ENCODE data around the gene CIDEB. TPM values are rescaled to one million over a fixed set of nuclear protein-coding genes. Genes with fewer than 3 reads are reported as not detected.
A peak's percentile ranks its signal among the peaks of the same experiment; 100 is the strongest.

The CIDEB gene
- polyA plus RNA-seq, 3 donors: 24.6 to 28.8 (median 26.5) TPM

DNA sequence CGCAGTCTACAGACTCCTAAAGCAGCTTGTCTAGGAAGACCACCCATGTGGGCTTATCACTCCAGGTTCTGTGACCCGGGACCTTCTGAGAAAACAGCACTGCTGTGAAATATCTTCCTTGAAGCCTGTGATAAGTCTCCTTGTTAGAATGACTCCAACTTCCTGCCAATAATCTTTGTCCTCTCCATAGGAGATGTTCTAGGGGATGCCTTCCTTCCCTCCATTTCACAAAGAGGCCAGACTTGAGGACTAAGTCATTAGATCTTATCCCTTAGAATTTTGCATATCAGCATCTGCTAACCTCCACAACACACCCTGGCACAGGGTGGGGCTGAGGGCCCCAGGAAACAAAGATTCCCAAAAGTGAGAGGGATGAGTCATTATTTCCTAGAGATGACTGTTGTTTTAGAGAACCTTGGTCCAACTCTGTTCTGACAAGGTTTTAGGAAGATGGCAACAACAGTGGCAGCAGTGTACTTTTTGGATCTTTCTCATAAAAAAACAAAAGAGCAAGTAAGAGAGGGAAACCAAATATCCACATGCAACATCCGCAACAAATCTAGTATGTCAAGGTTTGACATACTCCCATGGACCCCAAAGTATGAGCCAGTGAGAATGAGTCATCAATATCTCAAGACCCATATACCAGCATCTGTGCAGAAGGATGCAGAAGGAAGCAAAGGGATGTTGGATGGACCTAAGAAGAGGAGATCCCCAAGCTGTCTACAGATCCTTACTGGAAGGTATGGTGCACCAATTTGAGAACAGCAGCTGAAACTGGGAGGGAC, 9.6 kb upstream of the CIDEB start:
- no peak for DNase-seq (ENCODE audit: extremely low read depth in 1 of 11, low read depth in 9 of 11, low spot score in 4 of 11)

DNA sequence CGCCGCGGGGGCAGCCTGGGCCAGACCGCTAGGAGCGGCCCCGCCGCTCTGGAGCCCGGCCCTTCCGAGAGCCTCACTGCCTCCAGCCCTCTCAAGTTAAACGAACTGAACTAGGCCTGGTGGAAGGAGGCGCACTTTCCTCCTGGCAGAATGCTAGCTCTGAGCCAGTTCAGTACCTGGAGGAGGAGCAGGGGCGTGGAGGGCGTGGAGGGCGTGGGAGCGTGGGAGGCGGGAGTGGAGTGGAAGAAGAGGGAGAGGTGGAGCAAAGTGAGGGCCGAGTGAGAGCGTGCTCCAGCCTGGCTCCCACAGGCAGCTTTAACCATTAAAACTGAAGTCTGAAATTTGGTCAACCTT, 8.8 kb upstream of the CIDEB start:
- DNase-seq (ENCODE audit: extremely low read depth in 1 of 11, low read depth in 9 of 11, low spot score in 4 of 11): no peak

DNA sequence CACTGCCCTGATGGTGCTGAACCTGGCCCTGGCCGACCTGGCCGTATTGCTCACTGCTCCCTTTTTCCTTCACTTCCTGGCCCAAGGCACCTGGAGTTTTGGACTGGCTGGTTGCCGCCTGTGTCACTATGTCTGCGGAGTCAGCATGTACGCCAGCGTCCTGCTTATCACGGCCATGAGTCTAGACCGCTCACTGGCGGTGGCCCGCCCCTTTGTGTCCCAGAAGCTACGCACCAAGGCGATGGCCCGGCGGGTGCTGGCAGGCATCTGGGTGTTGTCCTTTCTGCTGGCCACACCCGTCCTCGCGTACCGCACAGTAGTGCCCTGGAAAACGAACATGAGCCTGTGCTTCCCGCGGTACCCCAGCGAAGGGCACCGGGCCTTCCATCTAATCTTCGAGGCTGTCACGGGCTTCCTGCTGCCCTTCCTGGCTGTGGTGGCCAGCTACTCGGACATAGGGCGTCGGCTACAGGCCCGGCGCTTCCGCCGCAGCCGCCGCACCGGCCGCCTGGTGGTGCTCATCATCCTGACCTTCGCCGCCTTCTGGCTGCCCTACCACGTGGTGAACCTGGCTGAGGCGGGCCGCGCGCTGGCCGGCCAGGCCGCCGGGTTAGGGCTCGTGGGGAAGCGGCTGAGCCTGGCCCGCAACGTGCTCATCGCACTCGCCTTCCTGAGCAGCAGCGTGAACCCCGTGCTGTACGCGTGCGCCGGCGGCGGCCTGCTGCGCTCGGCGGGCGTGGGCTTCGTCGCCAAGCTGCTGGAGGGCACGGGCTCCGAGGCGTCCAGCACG, 8.2 kb upstream of the CIDEB start:
- DNase-seq (ENCODE audit: extremely low read depth in 1 of 11, low read depth in 9 of 11, low spot score in 4 of 11): no peak

DNA sequence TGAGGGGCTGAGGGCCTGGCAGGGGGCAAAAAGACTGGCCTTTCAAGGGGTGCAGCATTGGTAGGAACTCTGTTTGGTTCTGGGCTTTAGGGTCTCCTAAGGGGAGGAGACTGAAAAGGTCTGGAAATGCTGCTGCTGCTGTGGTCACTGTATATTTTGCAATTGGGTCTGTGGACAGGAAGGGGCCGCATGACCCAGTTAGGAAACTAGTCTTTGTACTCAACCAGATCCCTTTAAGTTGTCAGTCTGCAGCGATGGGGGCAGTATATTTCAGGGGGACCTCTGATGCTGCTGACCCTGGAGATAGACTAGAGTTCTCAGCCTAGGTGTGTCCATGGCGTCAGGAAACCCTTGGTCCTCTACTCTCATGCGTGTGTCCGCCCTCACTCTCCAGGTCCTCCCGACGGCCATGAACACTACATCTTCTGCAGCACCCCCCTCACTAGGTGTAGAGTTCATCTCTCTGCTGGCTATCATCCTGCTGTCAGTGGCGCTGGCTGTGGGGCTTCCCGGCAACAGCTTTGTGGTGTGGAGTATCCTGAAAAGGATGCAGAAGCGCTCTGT, 7.5 kb upstream of the CIDEB start:
- DNase-seq (ENCODE audit: extremely low read depth in 1 of 11, low read depth in 9 of 11, low spot score in 4 of 11): no peak

GRCh38 chr14:24314377-24315193, 6.8 kb upstream of the CIDEB start:
- DNase-seq (ENCODE audit: extremely low read depth in 1 of 11, low read depth in 9 of 11, low spot score in 4 of 11): no peak

DNA sequence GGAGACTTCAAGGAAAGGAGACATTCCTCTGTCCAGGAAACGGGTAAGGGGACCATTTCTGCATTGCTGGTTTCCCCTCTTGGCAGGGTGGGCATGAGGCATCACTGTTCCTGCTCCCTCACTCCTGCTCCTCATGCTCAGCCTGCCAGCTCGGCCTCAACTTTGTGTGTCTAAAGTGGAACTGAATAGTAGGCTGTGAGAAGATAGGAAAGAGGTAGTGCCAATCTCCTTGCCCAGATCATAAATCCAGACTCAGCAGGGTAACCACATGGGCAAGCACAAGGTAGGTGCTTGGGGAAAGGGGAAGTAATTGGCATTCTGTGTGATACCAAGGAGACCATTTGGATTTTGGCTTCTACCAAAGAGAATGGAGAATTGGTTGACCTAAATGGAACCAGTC, 6.1 kb upstream of the CIDEB start:
- DNase-seq (ENCODE audit: extremely low read depth in 1 of 11, low read depth in 9 of 11, low spot score in 4 of 11): no peak

GRCh38 chr14:24312736-24313507, 5.1 kb upstream of the CIDEB start:
- no peak for DNase-seq (ENCODE audit: extremely low read depth in 1 of 11, low read depth in 9 of 11, low spot score in 4 of 11)

- no peak for DNase-seq (ENCODE audit: extremely low read depth in 1 of 11, low read depth in 9 of 11, low spot score in 4 of 11)
Observed at GRCh38 chr14:24311837-24312615, 4.2 kb upstream of the CIDEB start.

GRCh38 chr14:24310646-24311604, 3.1 kb upstream of the CIDEB start, which contains the start of gene LTB4R:
TSS of gene LTB4R (plus strand) at chr14:24311502. CDS start at chr14:24315652, 4,150 bp downstream.
- peak in 5 of 11 donors; percentile 54 to 77 (median 62) for DNase-seq (ENCODE audit: extremely low read depth in 1 of 11, low read depth in 9 of 11, low spot score in 4 of 11)

- DNase-seq (ENCODE audit: extremely low read depth in 1 of 11, low read depth in 9 of 11, low spot score in 4 of 11): no peak
Observed at GRCh38 chr14:24310265-24310645, 2.5 kb upstream of the CIDEB start.

DNA sequence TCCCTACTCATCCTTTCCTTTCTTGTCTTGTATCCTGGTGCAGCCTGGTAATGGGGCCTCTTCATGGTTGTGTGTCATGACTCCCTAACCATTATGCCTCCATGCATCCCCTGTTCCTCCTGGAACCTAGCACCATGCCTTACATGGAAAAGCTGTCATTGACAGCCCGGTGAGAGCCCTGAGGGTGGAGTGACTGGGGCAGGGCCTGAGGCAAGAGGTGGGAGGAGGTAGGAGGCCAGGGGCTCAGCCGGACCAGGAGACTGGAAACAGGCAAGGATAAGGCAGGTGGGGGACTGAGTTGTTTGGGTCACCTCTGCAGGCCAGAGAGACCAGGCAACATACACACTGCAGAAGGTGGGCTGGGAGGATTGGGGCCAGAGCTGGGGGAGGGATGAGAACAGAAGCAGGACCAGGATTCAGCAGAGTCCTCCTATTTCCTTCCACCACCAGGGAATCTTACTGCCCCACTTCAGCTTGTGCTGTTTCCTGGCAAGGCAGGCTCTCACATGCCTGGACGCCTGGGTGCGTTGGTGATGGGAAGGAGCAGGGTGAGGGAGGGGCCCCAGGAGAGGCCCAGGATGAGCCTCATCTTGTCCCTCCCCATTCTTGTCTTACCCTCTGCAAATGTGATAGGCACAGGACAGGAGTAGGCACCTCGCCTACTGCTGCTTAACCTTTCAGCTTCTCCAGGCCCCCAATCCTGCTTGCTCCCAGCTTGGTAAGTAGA, 1.9 kb upstream of the CIDEB start, which contains the start of gene LTB4R2:
TSS of gene LTB4R2 (plus strand) at position 603 of the 727 bp plus-strand sequence. CDS start 525 bp downstream, outside the sequence.
- no peak for DNase-seq (ENCODE audit: extremely low read depth in 1 of 11, low read depth in 9 of 11, low spot score in 4 of 11)

- no peak for DNase-seq (ENCODE audit: extremely low read depth in 1 of 11, low read depth in 9 of 11, low spot score in 4 of 11)
Observed at GRCh38 chr14:24308342-24309124, 756 bp upstream of the CIDEB start.

DNA sequence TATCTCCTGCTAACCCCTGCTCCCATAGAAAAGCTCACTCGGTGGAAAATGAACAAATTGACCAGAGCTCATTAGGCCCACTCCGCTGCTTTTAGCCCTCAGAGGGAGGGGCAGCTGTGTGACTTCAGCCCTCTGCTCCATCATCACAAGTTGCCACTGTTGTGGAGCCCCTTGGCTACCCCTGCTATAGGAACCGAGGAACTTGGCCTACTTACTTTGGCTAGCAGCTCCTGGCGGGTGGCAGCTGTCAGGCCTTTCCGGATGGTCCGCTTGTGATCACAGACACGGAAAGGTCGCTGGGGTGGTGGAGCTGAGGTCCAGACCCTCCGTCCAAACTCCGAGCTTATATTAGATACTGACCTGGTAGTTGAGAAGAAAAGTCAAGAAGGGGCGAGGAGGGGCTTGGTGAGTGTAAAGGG, 612 bp downstream of the CIDEB start:
- no peak for DNase-seq (ENCODE audit: extremely low read depth in 1 of 11, low read depth in 9 of 11, low spot score in 4 of 11)

DNA sequence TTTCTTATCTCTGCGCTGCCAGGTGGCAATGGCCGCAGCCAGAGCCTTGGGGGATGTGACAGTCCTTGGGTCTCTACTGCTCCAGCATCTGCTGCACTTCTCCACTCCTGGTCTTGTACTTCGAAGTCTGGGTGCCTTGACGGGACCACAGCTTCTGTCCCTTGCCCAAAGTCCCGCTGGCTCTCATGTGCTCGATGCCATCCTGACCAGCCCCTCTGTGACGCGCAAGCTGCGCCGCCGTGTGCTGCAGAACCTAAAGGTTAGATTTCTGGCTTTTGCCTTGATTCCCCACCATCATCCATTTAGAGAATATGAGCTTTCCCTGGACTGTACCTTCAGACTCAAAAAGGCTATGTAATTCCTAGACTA, 3.8 kb downstream of the CIDEB start:
- no peak for DNase-seq (ENCODE audit: extremely low read depth in 1 of 11, low read depth in 9 of 11, low spot score in 4 of 11)

DNA sequence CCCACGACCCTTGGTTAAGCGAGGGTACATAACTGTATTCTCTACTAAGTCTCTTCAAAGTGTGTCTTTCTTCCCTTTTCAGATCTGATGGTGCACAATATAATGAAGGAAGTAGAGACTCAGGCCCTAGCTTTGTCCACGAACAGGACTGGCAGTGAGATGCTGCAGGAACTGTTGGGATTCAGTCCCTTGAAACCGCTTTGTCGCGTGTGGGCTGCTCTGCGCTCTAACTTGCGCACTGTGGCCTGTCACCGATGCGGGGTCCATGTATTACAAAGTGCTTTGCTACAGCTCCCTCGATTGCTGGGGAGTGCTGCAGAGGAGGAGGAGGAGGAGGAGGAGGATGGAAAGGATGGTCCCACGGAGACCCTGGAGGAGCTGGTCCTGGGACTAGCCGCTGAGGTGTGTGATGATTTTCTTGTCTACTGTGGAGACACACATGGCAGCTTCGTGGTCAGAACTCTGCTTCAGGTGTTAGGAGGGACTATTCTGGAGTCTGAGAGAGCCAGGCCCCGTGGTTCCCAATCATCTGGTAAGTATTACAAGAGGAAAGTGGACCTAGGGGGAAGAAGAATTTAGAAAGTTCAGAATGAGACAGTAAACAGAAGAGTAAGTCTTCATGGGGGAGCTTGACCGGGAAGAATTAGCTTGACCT, 7.3 kb downstream of the CIDEB start:
- no peak for DNase-seq (ENCODE audit: extremely low read depth in 1 of 11, low read depth in 9 of 11, low spot score in 4 of 11)

Data from renal cortex interstitium (tissue), 11 donors.